ENCODE data around the gene CEP95. TPM values are rescaled to one million over a fixed set of nuclear protein-coding genes. Genes with fewer than 3 reads are reported as not detected.

The CEP95 gene
- total RNA-seq, 1 experiment from 2014 or later, result 67.3 TPM

DNA sequence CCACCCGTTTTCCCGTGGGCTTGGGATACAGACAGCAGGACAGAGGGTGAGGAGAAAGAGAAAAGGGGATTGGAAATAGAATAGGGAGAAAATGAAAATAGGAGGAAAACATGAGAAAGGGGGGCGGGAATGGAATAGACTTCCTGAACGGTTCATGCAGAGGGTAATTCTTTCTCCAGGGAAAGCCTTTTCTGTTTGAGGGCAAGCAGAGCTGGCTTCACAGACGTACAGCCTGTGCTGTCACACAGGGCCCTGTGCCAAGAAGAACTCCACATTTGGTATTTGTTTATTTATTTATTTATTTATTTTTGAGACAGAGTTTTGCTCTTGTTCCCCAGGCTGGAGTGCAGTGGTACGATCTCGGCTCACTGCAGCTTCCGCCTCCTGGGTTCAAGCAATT is 45.8 kb upstream of the CEP95 start:
- Histone ChIP-seq H3K18ac (ENCODE audit: insufficient read length, low read depth, low read length) (no peak overlapping the region), H3K56ac (ENCODE audit: insufficient read length, low read depth, low read length) (no peak overlapping the region), H3K4me2 (ENCODE audit: insufficient read depth, insufficient read length, low read length) (no peak overlapping the region), H3K23me2 (ENCODE audit: insufficient read length, low read depth, low read length, poor library complexity, severe bottlenecking) (no peaks in the 10 kb centered on the region), H4K5ac (ENCODE audit: insufficient read length, low read depth, low read length) (no peak overlapping the region), H2AFZ (ENCODE audit: low read length) (no peak overlapping the region), H3K9ac (ENCODE audit: extremely low read depth, insufficient read length, low read length) (no peak overlapping the region), H3K4ac (ENCODE audit: low read depth, low read length) (no peak overlapping the region), H4K91ac (ENCODE audit: insufficient read length, low read depth, low read length) (no peak overlapping the region), H3K27ac (ENCODE audit: insufficient read length, low read depth, low read length) (no peak overlapping the region), H4K20me1 (ENCODE audit: control insufficient read depth, insufficient read depth, insufficient read length) (no peaks in the 10 kb centered on the region), H3K4me1 (ENCODE audit: insufficient read depth, low read length) (no peaks in the 10 kb centered on the region; the same call in 1 of the 2 replicates), H3K79me2 (ENCODE audit: insufficient read depth, low read length) (no peaks in the 10 kb centered on the region), H2BK12ac (ENCODE audit: insufficient read length, low read depth, low read length) (no peak overlapping the region), H2BK120ac (ENCODE audit: low read depth, low read length, poor library complexity, severe bottlenecking) (no peak overlapping the region), H3K23ac (ENCODE audit: insufficient read length, low read depth, low read length) (no peak overlapping the region), H3T11ph (ENCODE audit: low read length) (no peak overlapping the region), H2AK5ac (ENCODE audit: insufficient read length, low read length) (no peak overlapping the region), H4K8ac (replicated peaks; ENCODE audit: insufficient read length, low read depth, low read length) (no peak overlapping the region), H3K27me3 (ENCODE audit: insufficient read depth, low read length) (no peaks in the 10 kb centered on the region), H3K9me3 (ENCODE audit: control insufficient read depth, low read depth, low read length) (no peaks in the 10 kb centered on the region), H3K79me1 (ENCODE audit: insufficient read depth, low read depth, low read length, poor library complexity, severe bottlenecking) (no peaks in the 10 kb centered on the region), H2BK20ac (ENCODE audit: low read depth, low read length, poor library complexity, severe bottlenecking) (no peak overlapping the region), H3K14ac (ENCODE audit: insufficient read depth, low read length) (no peak overlapping the region), H2BK15ac (ENCODE audit: low read depth, low read length) (no peak overlapping the region), H2BK5ac (ENCODE audit: insufficient read length, low read length) (no peak overlapping the region)
- no peaks in the 10 kb centered on the region; the same call in 1 of the 2 replicates for H3K27me3 Mint-ChIP-seq (ENCODE audit: low read depth)
- DNase-seq, result no peak
- no peak overlapping the region for H3K4me3 Mint-ChIP-seq
- 100% methylated on average over 1 of the region's 8 CpGs for WGBS (ENCODE audit: extremely low coverage, insufficient read length, low lambda C conversion rate)
- no peaks in the 10 kb centered on the region; a peak in 1 of 5 replicates for H3K9me3 Mint-ChIP-seq
- H3K4me1 Mint-ChIP-seq, result peaks cover 2 to 3% of the 10 kb centered on the region in 2 experiments; a peak in 2 of 4 replicates
- no peak overlapping the region for H3K27ac Mint-ChIP-seq
- TF ChIP-seq, protein P1, sequence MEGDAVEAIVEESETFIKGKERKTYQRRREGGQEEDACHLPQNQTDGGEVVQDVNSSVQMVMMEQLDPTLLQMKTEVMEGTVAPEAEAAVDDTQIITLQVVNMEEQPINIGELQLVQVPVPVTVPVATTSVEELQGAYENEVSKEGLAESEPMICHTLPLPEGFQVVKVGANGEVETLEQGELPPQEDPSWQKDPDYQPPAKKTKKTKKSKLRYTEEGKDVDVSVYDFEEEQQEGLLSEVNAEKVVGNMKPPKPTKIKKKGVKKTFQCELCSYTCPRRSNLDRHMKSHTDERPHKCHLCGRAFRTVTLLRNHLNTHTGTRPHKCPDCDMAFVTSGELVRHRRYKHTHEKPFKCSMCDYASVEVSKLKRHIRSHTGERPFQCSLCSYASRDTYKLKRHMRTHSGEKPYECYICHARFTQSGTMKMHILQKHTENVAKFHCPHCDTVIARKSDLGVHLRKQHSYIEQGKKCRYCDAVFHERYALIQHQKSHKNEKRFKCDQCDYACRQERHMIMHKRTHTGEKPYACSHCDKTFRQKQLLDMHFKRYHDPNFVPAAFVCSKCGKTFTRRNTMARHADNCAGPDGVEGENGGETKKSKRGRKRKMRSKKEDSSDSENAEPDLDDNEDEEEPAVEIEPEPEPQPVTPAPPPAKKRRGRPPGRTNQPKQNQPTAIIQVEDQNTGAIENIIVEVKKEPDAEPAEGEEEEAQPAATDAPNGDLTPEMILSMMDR (conservative IDR thresholded peaks at IDR 0.05), result no peak
- H3K36me3 Mint-ChIP-seq (ENCODE audit: insufficient read depth in 1 of 3, low read depth in 3 of 3), result no peaks in the 10 kb centered on the region; a peak in 1 of 7 replicates

Data from H9 (cell line).